ENCODE data around the gene PABPC1L2B. TPM values are rescaled to one million over a fixed set of nuclear protein-coding genes. Genes with fewer than 3 reads are reported as not detected.

Gene PABPC1L2B
- polyA plus RNA-seq, 1 experiment, result not detected

DNA sequence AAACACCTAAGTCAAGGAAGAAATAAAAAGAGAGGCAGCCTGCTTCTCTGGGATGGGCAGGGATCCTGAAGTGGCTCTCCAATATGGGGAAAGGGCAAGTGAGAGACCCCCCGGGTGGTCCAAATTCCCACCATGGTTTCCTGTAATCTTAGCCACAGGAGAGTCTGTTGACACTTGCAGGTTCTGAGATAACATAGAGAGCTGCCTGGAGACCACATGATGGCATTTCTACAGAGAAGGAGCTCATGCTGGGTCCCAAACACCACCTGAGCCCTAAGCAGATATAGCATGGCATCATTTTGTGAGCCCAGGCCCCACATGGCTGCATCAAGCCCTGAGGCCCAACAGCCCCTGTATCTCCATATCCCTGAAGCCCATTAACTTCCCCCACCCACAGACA is 26.1 kb downstream of the PABPC1L2B start:
- H3K9me3 ChIP-seq (ENCODE audit: control insufficient read depth, insufficient read depth, low read length), result no peaks in the 10 kb centered on the region
- no peak overlapping the region for H3K27ac ChIP-seq (ENCODE audit: low read depth, low read length)
- no peak for DNase-seq (ENCODE audit: low read depth, low spot score)
- ChIA-PET POLR2A (no interaction called here), CTCF (no interaction called here)
- no peak for TF ChIP-seq CTCF (IDR thresholded peaks at IDR 0.05; ENCODE audit: low read depth, low read length)
- no peak overlapping the region for H3K4me3 ChIP-seq (ENCODE audit: low read depth, low read length)
- H3K27me3 ChIP-seq (ENCODE audit: control insufficient read depth, insufficient read depth, low read length), result no peaks in the 10 kb centered on the region

Other genes with a start within 250 kb of the PABPC1L2B start
- not detected in 2 replicates for gene DMRTC1B, start 226.0 kb upstream of the PABPC1L2B start, polyA plus RNA-seq (2011; rRNA removed)
- not detected in 2 replicates for gene FAM236B, start 220.3 kb upstream of the PABPC1L2B start, polyA plus RNA-seq (2011; rRNA removed)
- not detected in 2 replicates for gene FAM236D, start 194.7 kb upstream of the PABPC1L2B start, polyA plus RNA-seq (2011; rRNA removed)
- gene FAM236C, start 90.3 kb upstream of the PABPC1L2B start, polyA plus RNA-seq (2011; rRNA removed), result not detected in 2 replicates
- not detected in 2 replicates for gene FAM236A, start 64.7 kb upstream of the PABPC1L2B start, polyA plus RNA-seq (2011; rRNA removed)
- gene DMRTC1, start 59.1 kb upstream of the PABPC1L2B start, polyA plus RNA-seq (2011; rRNA removed), result not detected in 2 replicates
- gene PABPC1L2A, start 76.6 kb downstream of the PABPC1L2B start, polyA plus RNA-seq (2011; rRNA removed), result not detected in 2 replicates
- gene NAP1L2, start 211.9 kb downstream of the PABPC1L2B start, polyA plus RNA-seq (2011; rRNA removed), result not detected in 2 replicates